GM19240 (cell line): ENCODE results near the gene LRP5.
"Not testable (repeated sequence)": the region's sequence is repeated elsewhere in the genome, so short reads cannot be mapped to it uniquely, and the experiment has no call there.

Source experiments
- DNase-seq: peaks from one replicate; pipeline ENCODE4 v3.0.0; 2011; ENCODE audit warnings: low spot score; ENCODE audit not compliant: insufficient read length

LRP5 gene

GRCh38 chr11:68282141-68282860, 30.1 kb upstream of the LRP5 start:
- peak; percentile 32 for DNase-seq

GRCh38 chr11:68282861-68283230, 29.5 kb upstream of the LRP5 start:
- DNase-seq = no peak

- not testable (repeated sequence) for DNase-seq
Observed at GRCh38 chr11:68284588-68284987, 27.8 kb upstream of the LRP5 start.

- no peak for DNase-seq
Observed at GRCh38 chr11:68287419-68287818, 25.0 kb upstream of the LRP5 start.

- no peak for DNase-seq
Observed at GRCh38 chr11:68289456-68289855, 22.9 kb upstream of the LRP5 start.

- no peak for DNase-seq
Observed at GRCh38 chr11:68293708-68294107, 18.7 kb upstream of the LRP5 start.

- no peak for DNase-seq
Observed at GRCh38 chr11:68295271-68295670, 17.1 kb upstream of the LRP5 start.

- no peak for DNase-seq
Observed at GRCh38 chr11:68295940-68296339, 16.5 kb upstream of the LRP5 start.

GRCh38 chr11:68296344-68297051, 15.9 kb upstream of the LRP5 start:
- no peak for DNase-seq

GRCh38 chr11:68297052-68297378, 15.4 kb upstream of the LRP5 start:
- no peak for DNase-seq

GRCh38 chr11:68297494-68297811, 14.9 kb upstream of the LRP5 start:
- DNase-seq = no peak

GRCh38 chr11:68297812-68298658, 14.4 kb upstream of the LRP5 start:
- peak; percentile 72 for DNase-seq

- DNase-seq = no peak
Observed at GRCh38 chr11:68298659-68299516, 13.5 kb upstream of the LRP5 start.

- DNase-seq = not testable (repeated sequence)
Observed at GRCh38 chr11:68299517-68299879, 12.9 kb upstream of the LRP5 start.

- no peak for DNase-seq
Observed at GRCh38 chr11:68300076-68300830, 12.1 kb upstream of the LRP5 start.

GRCh38 chr11:68302256-68302655, 10.1 kb upstream of the LRP5 start:
- DNase-seq = no peak

- no peak for DNase-seq
Observed at GRCh38 chr11:68302670-68303069, 9.7 kb upstream of the LRP5 start.

- no peak for DNase-seq
Observed at GRCh38 chr11:68303083-68303482, 9.3 kb upstream of the LRP5 start.

- no peak for DNase-seq
Observed at GRCh38 chr11:68303982-68304780, 8.2 kb upstream of the LRP5 start.

GRCh38 chr11:68306636-68307035, 5.8 kb upstream of the LRP5 start:
- DNase-seq = no peak
